GM21381 (cell line): ENCODE measurements around the gene GJB5.
A peak's percentile ranks its signal among the peaks of the same experiment; 100 is the strongest.
"Not testable (repeated sequence)": the region's sequence is repeated elsewhere in the genome, so short reads cannot be mapped to it uniquely, and the experiment has no call there.

Source experiments
- ATAC-seq: cut with Tn5 transposase; IDR thresholded peaks from one replicate; pipeline ENCODE4 v1.9.1; 2021; ENCODE audit warnings: mild to moderate bottlenecking, moderate library complexity; ENCODE audit not compliant: unreplicated experiment

GJB5 gene

DNA sequence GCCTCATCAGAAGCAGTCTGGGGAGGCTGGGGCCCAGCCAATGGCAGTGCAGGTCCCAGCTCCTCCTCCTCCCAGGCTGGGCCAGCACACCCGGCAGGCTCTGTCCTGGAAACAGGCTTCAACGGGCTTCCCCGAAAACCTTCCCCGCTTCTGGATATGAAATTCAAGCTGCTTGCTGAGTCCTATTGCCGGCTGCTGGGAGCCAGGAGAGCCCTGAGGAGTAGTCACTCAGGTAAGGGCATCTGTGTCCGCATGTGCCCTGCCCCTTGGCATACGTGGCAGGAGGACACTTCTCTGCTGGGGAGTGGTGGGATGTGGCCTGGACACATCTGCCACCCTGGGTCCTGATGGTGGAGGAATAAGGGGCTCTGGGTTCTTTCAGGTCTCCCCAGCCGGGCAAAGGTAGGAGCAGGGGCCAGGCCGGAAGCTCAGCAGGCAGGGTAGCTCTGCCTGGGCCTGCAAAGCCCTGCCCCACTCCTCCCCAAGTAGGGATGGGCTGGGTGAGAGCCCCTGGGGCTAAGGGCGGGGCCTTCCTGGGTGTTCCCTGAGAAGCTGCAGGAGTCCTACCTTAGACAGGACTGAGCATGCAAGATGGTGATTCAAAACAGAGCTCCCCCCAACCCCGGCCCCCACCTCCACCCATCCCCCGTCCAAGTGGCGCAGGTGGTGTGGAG is at the start of gene GJB5:
Gene GJB5, plus strand, starts transcription at position 84 of the 674 bp plus-strand sequence. CDS start 2,284 bp downstream, outside the sequence.
- ATAC-seq, result no peak

DNA sequence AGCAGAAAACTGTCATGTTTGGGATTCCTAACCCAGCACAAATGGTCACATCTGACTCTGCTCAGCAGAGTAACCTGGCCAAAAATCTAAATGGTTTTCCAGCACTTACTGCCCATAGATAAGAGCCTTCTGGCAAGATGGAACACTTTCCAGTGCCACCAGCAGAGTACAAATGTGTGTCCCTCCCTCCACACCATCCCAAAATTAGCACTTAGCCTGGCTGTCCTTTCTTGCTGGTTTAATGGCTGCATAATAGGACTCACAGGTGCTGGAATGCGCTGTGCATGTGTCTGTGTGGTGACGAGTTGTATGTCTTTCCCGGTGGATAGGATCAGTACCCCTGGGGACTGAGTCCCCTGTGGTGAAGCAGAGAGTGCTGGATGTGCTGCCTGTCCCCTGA is 49.8 kb upstream of the GJB5 start:
- ATAC-seq, result no peak

DNA sequence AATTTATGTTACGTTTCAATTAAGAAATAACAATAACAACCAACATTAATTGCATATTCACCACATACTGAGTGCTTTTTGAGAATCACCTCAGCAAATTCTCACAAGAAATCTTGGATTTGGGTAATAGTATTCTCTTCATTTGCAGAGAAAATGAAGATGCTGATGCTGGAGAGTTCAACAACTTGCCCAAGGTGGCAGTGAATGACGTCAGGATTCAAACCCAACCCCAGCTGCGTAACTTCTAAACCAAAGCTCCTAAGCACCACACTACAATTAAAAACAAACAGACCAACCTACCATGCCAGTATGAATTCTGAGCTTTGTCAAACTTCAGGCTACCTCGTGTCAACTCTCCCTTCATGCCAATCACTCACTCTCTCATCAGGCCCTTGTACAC is 46.7 kb upstream of the GJB5 start:
- ATAC-seq, result no peak

DNA sequence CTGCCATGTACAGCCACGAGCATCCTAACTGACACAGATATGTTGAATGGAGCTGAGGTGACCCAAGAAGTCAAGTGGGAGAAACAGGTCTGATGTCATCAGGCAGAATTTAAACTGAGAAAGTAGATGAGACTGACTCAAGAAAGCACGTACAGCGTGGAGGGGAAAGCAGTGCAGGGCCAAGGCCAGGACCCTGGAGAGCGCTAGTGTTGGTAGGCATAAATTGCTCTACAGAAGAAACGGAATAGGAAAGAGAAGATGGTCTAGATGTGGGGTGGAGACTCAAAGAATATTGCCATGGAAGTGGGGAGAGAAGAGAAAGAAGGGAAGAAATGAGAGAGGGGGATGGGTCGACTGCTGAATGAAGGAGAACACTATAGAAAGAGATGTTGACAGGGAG is 45.3 kb upstream of the GJB5 start:
- no peak for ATAC-seq

DNA sequence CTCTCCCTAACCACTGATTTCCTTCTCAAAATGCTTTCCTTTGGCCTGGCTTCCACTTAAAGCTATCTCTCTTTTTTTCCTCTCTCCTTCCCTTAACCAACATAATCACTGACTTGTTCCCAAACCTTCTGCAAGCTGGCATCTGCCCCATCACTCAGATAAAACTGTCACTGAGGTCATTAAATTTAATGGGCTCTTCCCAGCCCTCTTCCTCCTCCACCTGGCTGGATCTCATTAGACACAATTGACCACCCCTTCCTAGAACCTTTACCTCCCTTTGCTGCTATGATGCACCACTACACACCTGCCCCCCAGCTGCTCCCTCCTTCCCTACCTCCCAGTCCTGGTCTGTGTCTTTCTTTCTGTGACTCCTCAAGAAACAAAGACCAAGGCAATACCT is 44.0 kb upstream of the GJB5 start:
- ATAC-seq, result no peak

DNA sequence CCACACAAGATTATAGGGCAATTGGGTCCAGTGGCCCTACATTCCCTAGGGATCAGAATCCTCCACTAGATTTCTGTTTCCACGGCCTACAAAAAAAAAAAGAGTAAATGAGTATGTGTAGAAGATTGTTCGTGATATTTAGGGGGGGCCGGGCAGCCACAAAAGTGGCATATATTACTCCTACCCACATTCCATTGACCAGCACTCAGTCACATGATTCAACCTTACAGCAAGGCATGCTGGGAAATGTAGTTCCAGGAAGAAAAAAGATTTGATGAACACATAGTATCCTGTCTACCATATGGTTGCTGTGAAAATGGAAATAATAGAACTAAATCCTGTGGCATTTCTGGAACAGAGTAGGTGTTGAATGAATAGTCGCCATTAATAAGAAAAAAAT is 43.4 kb upstream of the GJB5 start:
- ATAC-seq, result no peak

DNA sequence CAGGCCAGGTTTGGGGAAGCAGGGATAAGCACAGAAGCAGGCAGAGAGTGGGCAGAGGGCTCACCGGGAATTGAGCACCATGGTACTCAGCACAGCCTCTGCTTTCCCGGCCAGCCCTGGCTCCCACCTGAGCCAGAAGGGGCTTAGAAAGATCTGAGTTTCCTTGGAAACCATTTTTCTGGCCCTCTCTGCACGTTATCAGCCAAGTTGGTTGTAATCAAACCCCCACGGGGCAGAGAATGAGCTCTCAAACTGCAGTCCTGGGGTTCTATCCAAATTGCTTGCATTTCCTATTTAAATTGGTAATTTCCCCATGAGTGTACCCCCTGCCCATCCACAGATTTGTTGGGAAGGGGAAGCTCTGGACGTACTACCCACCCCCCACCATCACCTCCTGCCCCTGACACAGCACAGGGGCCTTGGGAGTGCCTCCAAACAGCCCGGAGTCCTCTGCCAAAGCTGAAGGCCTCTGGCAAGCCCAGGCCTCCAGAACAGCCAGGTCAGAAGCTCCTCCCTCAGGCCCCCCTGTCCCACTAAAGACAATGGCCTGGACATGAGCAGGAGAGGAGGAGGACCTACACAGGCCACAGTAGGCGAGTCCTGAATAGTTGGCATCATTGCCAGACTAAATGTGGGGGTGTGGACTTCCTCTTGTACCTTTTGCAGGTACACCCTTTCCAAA is 42.7 kb upstream of the GJB5 start:
- ATAC-seq, result no peak

DNA sequence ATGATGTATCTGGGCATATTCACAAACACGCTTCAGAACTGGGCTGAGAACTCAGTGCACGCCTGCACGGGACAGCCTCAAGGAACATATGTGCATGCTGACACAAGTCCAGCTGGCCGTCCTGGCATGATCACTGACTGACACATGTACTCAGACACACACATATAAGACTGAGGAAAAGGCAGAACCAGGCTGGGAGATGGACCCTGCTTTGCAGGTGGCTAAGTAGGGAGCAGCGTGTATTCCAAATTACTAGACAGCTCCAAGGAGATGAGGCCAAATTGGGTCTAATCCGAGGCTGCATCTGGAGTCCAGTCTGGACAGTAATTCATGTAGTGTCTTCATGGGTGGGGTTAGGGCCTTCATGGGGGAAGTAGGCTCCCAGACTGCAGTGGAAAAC is 41.4 kb upstream of the GJB5 start:
- ATAC-seq, result no peak

DNA sequence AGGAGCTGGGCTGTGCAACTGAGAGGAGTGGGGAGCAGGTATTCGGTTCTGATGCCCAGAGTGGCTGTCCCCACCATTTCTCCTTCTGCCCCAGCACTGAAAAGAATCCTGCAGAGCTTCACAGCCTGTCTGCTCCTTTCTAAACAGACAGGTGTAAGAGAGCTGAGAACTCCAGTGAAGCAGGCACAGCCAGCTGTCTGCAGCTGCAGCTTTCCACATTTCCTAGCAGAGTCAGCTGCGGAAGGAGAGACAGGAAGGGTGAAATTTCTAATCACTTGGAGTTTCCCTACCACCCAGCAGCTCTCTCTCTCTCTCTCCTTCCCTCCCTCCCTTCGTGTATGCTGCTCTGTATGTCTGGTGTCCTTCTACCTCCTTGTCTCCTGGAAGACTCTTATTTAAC is 40.5 kb upstream of the GJB5 start:
- ATAC-seq, result no peak

DNA sequence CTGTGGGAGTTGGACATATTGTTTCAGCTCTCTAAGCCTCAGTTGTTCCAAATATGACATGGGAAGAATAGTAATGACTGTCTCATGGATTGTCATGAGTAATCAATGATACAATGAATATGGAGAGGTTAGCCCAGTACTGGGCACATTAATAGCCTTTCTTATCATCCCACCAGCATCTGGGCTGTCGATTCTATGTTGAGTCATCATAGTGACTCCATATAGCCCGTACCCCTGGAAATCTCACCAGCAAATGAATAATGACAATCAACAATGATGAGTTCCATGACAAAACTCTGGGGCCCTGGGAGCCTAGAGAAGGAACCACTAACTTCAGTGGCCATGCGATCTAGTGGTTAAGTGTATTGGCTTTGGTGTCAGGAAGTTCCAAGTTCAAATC is 39.7 kb upstream of the GJB5 start:
- ATAC-seq, result no peak

DNA sequence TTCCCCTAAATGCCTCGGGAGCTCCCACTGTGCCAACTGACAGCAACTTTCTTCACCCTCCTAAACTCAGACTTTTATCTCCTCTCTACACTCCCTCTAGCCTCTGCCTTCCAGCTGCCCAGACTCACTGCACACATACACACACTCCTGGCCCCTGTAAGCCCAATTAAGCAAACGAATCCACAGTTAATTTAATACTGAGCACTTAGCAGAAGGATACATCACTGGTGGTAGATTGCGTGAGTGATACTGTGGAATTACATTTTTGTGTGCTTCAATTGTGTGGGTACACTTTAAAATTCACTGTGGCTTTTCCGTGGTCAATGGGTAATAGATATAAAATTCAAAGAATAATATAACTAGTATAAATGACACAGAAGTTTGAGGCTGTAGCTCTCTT is 33.6 kb upstream of the GJB5 start:
- ATAC-seq, result no peak

DNA sequence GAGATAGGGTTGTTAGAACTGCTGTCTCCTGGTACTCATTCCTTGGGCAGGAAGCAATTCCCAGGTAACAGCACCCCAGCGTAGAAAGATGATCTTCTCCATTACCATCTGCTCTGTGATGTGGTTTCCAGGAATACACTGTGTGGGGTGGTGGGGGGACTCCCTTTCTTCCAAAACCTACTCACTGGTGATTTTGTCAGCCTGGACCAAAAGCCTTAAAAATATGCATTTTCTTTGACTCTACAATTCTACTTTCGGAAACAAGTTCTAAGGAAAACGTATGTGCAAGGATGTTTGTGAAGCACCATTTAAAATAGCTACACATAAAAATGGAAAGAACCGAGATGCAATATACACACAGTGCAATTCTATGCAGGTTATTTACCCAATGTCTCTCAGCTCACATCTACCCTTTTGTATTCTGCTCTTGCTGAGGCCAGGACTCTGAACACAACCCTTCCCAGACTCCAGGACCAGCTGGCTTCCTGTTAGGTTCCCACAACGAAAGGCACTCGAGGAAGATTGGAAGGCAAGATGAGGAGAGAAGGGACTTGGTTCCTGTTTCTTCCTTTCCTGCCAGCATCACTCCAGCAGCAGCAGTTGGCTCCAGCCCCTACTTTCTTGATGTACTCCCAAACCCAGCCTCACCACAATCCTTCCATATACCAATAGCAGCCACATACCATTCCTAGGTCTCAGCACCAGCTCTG is 33.0 kb upstream of the GJB5 start:
- no peak for ATAC-seq

DNA sequence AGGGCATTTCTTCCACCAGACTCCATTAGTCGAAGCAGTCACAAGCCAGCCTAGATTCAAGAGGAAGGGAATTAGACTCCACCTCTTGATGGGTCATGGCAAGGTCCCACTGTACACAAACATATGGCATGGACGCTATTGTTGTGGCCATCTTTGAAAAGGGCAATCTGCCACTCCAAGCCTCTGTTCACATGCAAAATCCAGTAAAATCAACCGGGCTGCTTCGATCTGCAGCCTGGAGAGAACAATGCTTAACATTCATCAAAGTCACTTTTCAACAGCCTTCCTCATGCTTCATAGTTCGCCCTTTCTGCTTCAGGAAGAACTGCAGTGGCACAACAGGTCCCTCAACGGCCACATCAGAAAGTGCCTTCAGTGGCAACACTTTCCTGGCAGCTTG is 28.0 kb upstream of the GJB5 start:
- ATAC-seq, result no peak

DNA sequence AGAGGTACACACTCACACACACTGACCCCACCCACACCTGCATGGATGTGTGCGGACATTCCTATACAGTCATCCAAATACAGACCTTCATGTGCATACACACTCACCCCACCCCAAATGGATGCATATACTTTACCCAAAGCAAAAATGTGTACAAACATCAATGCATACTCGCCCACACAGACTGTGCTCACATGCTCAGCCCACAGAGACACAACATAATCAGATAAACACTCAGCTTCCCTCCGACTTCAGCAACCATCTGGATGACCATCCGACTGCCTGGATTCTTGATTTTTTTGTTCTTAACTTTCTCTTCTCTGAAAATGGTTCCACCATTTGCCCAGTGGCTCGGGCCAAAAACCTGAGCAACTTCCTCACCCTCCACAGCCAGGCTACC is 24.4 kb upstream of the GJB5 start:
- no peak for ATAC-seq

DNA sequence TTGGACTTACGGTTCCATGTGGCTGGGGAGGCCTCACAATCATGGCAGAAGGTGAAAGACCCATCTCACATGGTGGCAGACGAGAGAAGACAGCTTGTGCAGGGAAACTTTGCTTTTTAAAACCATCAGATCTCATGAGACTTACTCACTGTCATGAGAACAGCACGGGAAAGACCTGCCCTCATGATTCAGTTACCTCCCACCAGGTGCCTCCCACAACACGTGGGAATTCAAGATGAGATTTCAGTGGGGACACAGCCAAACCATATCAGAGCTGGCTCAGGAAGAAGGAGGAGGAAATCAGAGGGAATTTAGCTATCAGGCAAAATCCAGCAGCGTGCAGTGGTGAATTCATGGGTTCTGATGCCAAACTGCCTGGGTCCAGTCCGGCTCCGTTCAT is 22.0 kb upstream of the GJB5 start:
- ATAC-seq, result not testable (repeated sequence)

DNA sequence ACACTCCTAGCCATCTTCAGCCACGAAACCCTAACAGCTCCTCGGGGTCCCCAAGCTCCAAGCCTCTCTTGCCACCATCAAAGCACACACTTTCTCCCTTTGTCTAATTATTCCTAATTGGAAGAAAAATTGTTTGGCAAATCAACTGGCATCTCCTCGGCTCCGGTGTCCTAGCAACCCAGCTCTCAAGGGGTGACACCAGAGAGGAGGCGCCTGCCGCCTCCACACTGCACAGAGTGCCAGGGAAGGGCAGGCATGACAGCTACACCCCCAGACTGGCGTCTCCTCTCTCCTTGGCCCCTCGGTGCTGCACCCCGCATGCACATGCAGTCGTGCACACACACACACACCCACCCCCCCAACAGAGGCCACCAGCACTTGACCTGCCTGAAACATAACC is 18.2 kb upstream of the GJB5 start:
- ATAC-seq, result no peak

DNA sequence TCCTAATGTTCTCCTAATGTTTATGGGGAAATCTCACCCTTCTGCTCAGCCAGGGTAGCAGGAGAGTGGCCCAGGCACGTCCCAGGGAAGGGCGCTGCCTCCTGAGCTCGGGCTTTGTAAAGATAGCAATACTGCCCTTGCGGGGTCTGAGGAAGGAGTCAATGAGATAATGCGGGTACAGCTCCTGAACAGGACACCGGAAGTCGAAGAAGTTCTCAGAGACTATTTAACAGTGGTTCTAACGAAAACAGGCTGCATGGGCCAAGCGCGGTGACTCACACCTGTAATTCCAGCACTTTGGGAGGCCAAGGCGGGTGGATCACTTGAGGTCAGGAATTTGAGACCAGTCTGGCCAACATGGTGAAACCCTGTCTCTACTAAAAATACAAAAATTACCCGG is 17.6 kb upstream of the GJB5 start:
- ATAC-seq, result not testable (repeated sequence)

DNA sequence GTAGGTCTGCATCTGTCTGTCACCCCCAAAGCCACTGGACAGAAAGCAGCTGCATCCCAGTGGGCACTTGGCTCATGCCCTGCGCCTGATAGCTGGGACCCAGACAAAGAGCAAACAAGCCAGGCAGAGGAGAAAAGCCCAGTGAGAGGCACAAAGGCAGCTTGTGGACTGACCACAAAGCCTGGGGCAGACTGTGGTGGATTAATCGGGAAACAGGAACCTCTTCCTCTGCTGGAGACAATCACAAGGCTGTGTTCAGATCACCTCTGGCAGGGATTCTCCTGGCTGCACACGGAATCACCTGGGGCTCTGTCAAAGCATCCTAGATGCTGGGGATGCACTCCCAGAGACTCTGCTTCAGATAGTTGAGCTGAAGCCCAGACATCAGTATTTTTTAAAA is 15.2 kb upstream of the GJB5 start:
- ATAC-seq, result no peak

DNA sequence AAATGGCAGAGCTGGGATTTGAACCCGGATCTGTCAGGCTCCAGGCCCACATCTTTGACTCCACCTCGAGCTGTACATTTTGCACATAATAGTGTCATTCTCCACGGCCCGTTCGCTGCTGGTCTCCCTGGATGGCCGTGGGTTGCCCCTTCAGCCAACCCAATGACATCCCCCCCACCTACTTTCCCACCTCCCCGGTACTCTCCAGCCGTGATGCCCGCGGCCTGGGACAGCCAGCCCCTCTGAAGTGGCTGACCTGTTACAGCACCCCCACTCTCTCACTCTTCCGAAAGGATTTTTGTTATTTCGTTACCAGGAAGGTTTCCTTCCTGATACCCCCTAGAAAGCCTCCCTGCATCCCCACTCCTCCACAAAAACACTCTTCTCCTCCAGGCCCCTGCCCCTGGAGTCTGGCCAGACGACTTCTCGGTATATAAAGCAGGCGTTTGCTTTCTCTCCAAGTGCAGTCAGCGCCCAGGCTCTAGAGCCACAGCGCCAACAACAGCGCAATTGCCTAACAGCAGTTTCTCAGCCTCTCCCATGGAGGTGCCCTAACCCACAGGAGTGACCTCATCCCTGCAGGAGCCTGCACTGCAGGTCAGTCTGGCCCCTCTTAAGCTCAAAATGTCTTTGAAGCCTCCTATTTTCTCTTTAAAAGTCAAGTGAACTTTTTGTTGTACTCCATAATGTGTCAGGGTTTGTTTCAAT is 14.5 kb upstream of the GJB5 start:
- ATAC-seq, result no peak

DNA sequence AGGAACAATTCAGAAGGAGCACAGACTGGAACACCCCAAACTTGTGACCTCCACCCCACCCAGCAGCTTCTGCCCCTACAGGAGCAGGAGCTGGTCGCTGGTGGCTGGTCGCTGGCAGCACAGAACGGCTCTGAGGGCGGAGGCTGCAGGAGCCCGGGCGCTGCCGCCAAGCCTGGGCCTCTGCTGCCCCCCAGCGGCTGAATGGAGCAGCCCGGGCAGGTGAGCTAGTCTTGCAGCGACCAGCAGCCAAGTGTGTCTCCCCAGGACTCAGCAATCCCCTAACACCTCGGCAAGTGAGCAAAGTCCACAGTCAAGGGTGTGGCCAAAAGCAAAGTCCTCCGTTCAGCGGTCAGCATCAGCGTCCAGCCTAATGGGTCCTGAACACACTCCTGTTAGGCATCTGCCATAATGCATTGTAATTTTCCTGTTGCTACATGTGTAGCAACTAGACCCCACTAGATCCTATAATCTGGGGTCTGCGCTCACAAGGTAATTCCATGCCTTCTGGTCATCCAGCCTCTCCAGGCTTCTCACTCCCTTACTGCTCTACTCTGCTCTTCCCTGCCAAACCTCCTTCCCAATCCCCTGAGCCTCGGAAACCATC is 12.1 kb upstream of the GJB5 start:
- peak; percentile 80 for ATAC-seq

DNA sequence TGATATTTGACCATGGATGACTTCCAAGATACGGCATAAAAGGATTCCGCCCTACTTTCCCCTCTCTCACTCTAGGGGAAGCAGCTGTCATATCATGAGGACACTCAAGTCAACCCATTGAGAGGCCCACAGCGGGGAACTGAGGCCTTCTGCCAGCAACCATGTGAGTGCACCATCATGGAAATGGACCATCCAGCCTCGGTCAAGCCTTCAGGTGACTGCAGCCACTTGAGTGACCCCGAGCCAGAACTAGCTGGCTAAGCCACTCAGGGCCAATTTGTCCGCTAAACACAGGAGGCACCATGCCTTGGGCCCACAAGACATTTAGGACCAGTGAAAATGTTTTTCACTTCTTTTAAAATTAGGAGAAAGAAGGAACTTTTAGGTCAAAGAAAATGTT is 11.1 kb upstream of the GJB5 start:
- ATAC-seq, result no peak
